Esophagus muscularis mucosa (tissue), 4 donors: Measurements from ENCODE around the gene PALS1. TPM values are rescaled to one million over a fixed set of nuclear protein-coding genes. Genes with fewer than 3 reads are reported as not detected.

Experiments used
- DNase-seq: peaks from one replicate; pipeline ENCODE4 v3.0.0-alpha.2; 2017; ENCODE audit errors: extremely low spot score
- H3K27ac ChIP-seq, 4 donors: fragments of 200-600 bp; sonication (generic); replicated peaks in 1 of 4; 1 replicate in 3 of 4; 2 replicates in 1 of 4; pipeline ENCODE4 v1.5.1; 2016 to 2019; ENCODE audit warnings: mild to moderate bottlenecking in 1 of 4
- H3K27me3 ChIP-seq, 4 donors: fragments of 200-600 bp; sonication (generic); one replicate each; pipeline versions ENCODE4 v1.5.1 to v1.6.0; 2016 to 2019
- H3K36me3 ChIP-seq, 4 donors: fragments of 200-600 bp; sonication (generic); one replicate each; pipeline ENCODE4 v1.5.1; 2016 to 2019
- H3K4me1 ChIP-seq, 4 donors: fragments of 200-600 bp; sonication (generic); one replicate each; pipeline ENCODE4 v1.5.1; 2016 to 2019
- H3K4me3 ChIP-seq, 4 donors: fragments of 200-600 bp; sonication (generic); 1 replicate in 2 of 4; 2 replicates in 2 of 4; pipeline ENCODE4 v1.5.1; 2016 to 2019; ENCODE audit warnings: mild to moderate bottlenecking in 4 of 4, moderate library complexity in 1 of 4
- H3K9me3 ChIP-seq, 4 donors: fragments of 200-600 bp; sonication (generic); 1 replicate in 3 of 4; 2 replicates in 1 of 4; pipeline ENCODE4 v1.5.1; 2016 to 2019
- CTCF ChIP-seq, 3 experiments: fragments of 200-600 bp in 2 of 3; fragments of 450-650 bp in 1 of 3; sonication (generic) in 2 of 3; IDR thresholded peaks; one replicate each; pipeline ENCODE4 v1.5.1; 2017 to 2019; ENCODE audit warnings: antibody characterized with exemption in 3 of 3, mild to moderate bottlenecking in 2 of 3, moderate library complexity in 1 of 3
- EP300 ChIP-seq: sonication (generic); formaldehyde crosslinking; IDR thresholded peaks from one replicate; pipeline ENCODE4 v1.6.1; 2017; ENCODE audit warnings: antibody characterized with exemption
- POLR2A ChIP-seq: fragments of 450-650 bp; IDR thresholded peaks from one replicate; pipeline ENCODE4 v1.6.1; 2017; ENCODE audit warnings: antibody characterized with exemption, moderate library complexity, mild to moderate bottlenecking, low read depth
- POLR2AphosphoS5 ChIP-seq, 2 donors: sonication (generic); formaldehyde crosslinking; IDR thresholded peaks; one replicate each; pipeline ENCODE4 v1.6.1; 2017; ENCODE audit warnings: antibody characterized with exemption in 2 of 2
- WGBS: methylation state at CpG from one replicate; pipeline ENCODE4 v1.1.5; 2018; 5-methylcytosine and 5-hydroxymethylcytosine counted together
- intact Hi-C: fragments of 100-400 bp; cut with DNase I; formaldehyde crosslinking; loops from one replicate; pipeline ENCODE4 v1.15.1; 2023
- total RNA-seq, 4 donors: library from RNA; depleted of rRNA; stranded (reverse); fragments of >200 nt; gene quantifications; one replicate each; pipeline versions ENCODE4 v1.1.0 to v1.2.1, GENCODE V29; 2016

PALS1 gene
- total RNA-seq, 4 donors from 2014 or later = 17.6 to 25.4 (median 19.6) TPM

- no peak overlapping the region for H3K27ac ChIP-seq
- H3K4me3 ChIP-seq = no peak overlapping the region
- no peaks in the 10 kb centered on the region for H3K9me3 ChIP-seq
- no peaks in the 10 kb centered on the region for H3K27me3 ChIP-seq
- TF ChIP-seq POLR2AphosphoS5 (IDR thresholded peaks at IDR 0.05) (no peak), EP300 (no peak), POLR2A (no peak), CTCF (IDR thresholded peaks at IDR 0.05) (no peak)
- DNase-seq = no peak
- H3K36me3 ChIP-seq = peaks cover 0 to 5% (median 0%) of the 10 kb centered on the region in 4 donors
- intact Hi-C loops = no loop called here
- 77% methylated on average over 2 of the region's 2 CpGs for WGBS
- peaks cover 7 to 53% (median 36%) of the 10 kb centered on the region in 4 donors for H3K4me1 ChIP-seq
Observed at GRCh38 chr14:67251573-67252226, 10.5 kb downstream of the PALS1 start.

GRCh38 chr14:67253076-67253635 lies 11.9 kb downstream of the PALS1 start:
- 89% methylated on average over 2 of the region's 2 CpGs for WGBS
- Histone ChIP-seq H3K4me3 (no peak overlapping the region), H3K27ac (no peak overlapping the region), H3K9me3 (no peaks in the 10 kb centered on the region), H3K36me3 (peaks cover 0 to 5% (median 0%) of the 10 kb centered on the region in 4 donors), H3K27me3 (no peaks in the 10 kb centered on the region), H3K4me1 (peaks cover 7 to 39% (median 23%) of the 10 kb centered on the region in 4 donors)
- TF ChIP-seq EP300 (no peak), POLR2AphosphoS5 (IDR thresholded peaks at IDR 0.05) (no peak), POLR2A (no peak), CTCF (IDR thresholded peaks at IDR 0.05) (no peak)
- intact Hi-C loops = no loop called here
- no peak for DNase-seq

GRCh38 chr14:67257906-67258305 lies 16.7 kb downstream of the PALS1 start:
- Histone ChIP-seq H3K27ac (no peak overlapping the region), H3K27me3 (no peaks in the 10 kb centered on the region), H3K36me3 (peaks cover 0 to 7% (median 3%) of the 10 kb centered on the region in 4 donors), H3K9me3 (no peaks in the 10 kb centered on the region), H3K4me3 (no peak overlapping the region), H3K4me1 (peaks cover 11 to 30% (median 24%) of the 10 kb centered on the region in 4 donors)
- DNase-seq = no peak
- 91% methylated on average over 3 of the region's 3 CpGs for WGBS
- no peak for TF ChIP-seq POLR2AphosphoS5 (IDR thresholded peaks at IDR 0.05)
- TF ChIP-seq CTCF (IDR thresholded peaks at IDR 0.05) = no peak
- no peak for TF ChIP-seq POLR2A
- intact Hi-C loops = no loop called here

GRCh38 chr14:67260965-67261364 lies 19.7 kb downstream of the PALS1 start:
- H3K27ac ChIP-seq = no peak overlapping the region
- intact Hi-C loops = no loop called here

GRCh38 chr14:67263499-67264149 lies 22.4 kb downstream of the PALS1 start:
- DNase-seq = no peak
- peaks cover 0 to 7% (median 0%) of the 10 kb centered on the region in 4 donors for H3K36me3 ChIP-seq
- no peak for TF ChIP-seq CTCF (IDR thresholded peaks at IDR 0.05)
- no peak for TF ChIP-seq POLR2A
- TF ChIP-seq EP300 = no peak
- no peak for TF ChIP-seq POLR2AphosphoS5 (IDR thresholded peaks at IDR 0.05)
- no peak overlapping the region for H3K4me3 ChIP-seq
- H3K4me1 ChIP-seq = peaks cover 17 to 74% (median 61%) of the 10 kb centered on the region in 4 donors
- intact Hi-C loops = no loop called here
- no peaks in the 10 kb centered on the region for H3K9me3 ChIP-seq
- 76% methylated on average over 5 of the region's 5 CpGs for WGBS
- H3K27ac ChIP-seq = peak overlapping the region; percentile 6 to 28 (median 14)
- no peaks in the 10 kb centered on the region for H3K27me3 ChIP-seq

More at GRCh38 chr14:67260965-67261364, 19.7 kb downstream of the PALS1 start:
- no peak for DNase-seq
- no peaks in the 10 kb centered on the region for H3K9me3 ChIP-seq
- H3K36me3 ChIP-seq = peaks cover 0 to 7% (median 0%) of the 10 kb centered on the region in 4 donors
- peaks cover 8 to 48% (median 41%) of the 10 kb centered on the region in 4 donors for H3K4me1 ChIP-seq
- TF ChIP-seq POLR2AphosphoS5 (IDR thresholded peaks at IDR 0.05) = no peak
- TF ChIP-seq EP300 = no peak
- no peaks in the 10 kb centered on the region for H3K27me3 ChIP-seq
- H3K4me3 ChIP-seq = no peak overlapping the region
- 84% methylated on average over 1 of the region's 1 CpG for WGBS
